Uterus (tissue), 2 donors: ENCODE measurements around the gene RNF14.

ENCODE experiments used
- CTCF ChIP-seq, 4 experiments: fragments of 200-600 bp in 2 of 4; fragments of 450-650 bp in 2 of 4; sonication (generic) in 2 of 4; IDR thresholded peaks; one replicate each; pipeline ENCODE4 v1.5.1; 2016 to 2019; ENCODE audit warnings: antibody characterized with exemption in 4 of 4, mild to moderate bottlenecking in 2 of 4, moderate library complexity in 1 of 4
- POLR2A ChIP-seq, 2 donors: fragments of 450-650 bp; IDR thresholded peaks; one replicate each; pipeline ENCODE4 v1.6.1; 2016; ENCODE audit warnings: antibody characterized with exemption in 2 of 2, mild to moderate bottlenecking in 1 of 2, moderate library complexity in 1 of 2

GRCh38 chr5:141969783-141970771, 1.2 kb downstream of the RNF14 start:
- TF ChIP-seq POLR2A (IDR thresholded peaks at IDR 0.05), result no peak
- no peak for TF ChIP-seq CTCF (IDR thresholded peaks at IDR 0.05)
